K562 (cell line): ENCODE results near the gene ZBTB2. TPM values are rescaled to one million over a fixed set of nuclear protein-coding genes. Genes with fewer than 3 reads are reported as not detected.

ENCODE experiments used
- ATAC-seq: fragments of 200-7000 bp; cut with Tn5 transposase; 3 replicates; pipeline ENCODE4 v1.9.1; 2020; ENCODE audit warnings: moderate library complexity
- BruUV-seq: library from RNA; stranded (reverse); fragments of 400-500 nt; replicated peaks from 2 replicates; lab custom pipeline; 2021; lab: Mats Ljungman, UMichigan
- CTCF ChIA-PET: fragments of 300-600 bp; formaldehyde crosslinking; extraction: SDS; loops from one replicate; lab custom pipeline; 2021; ENCODE audit warnings: low intra/inter-chr PET ratio; lab: Yijun Ruan, JAX
- POLR2A ChIA-PET: fragments of 300-600, 350-650 bp; sonication (Branson Sonifier 250); formaldehyde crosslinking; extraction: SDS; loops from one replicate; lab custom pipeline; 2021; ENCODE audit warnings: antibody characterized with exemption, inconsistent platforms; lab: Yijun Ruan, JAX
- DNase-seq, 4 experiments: peaks; one replicate each; pipeline versions ENCODE4 v3.0.0 to v3.0.0-alpha.2; 2011 to 2018; ENCODE audit warnings: low spot score in 3 of 4, mixed read lengths in 3 of 4; ENCODE audit errors: extremely low read depth in 1 of 4
- FAIRE-seq: peaks from 2 replicates; lab custom pipeline; 2011; peaks lifted over from hg19 to GRCh38; lab: Jason Lieb, UNC
- H2AFZ ChIP-seq: 2 replicates; pipeline ENCODE4 v1.6.0; 2011; ENCODE audit warnings: low read depth, low read length, control low read depth, inconsistent platforms
- H3K27ac ChIP-seq: fragments of 200-600 bp; 3 replicates; pipeline ENCODE4 v1.8.0; 2011; ENCODE audit warnings: low read depth, mild to moderate bottlenecking, control low read depth, inconsistent platforms, low read length, moderate library complexity, mixed read lengths; ENCODE audit errors: extremely low read depth
- H3K27me3 ChIP-seq, 2 experiments: fragments of 300-600 bp in 1 of 2; 2 replicates in 1 of 2; 3 replicates in 1 of 2; pipeline versions ENCODE4 v1.6.0 to v1.8.0; 2011; ENCODE audit warnings: inconsistent platforms in 2 of 2, low read length in 2 of 2, mild to moderate bottlenecking in 1 of 2, mixed read lengths in 1 of 2, moderate library complexity in 1 of 2; ENCODE audit not compliant: control insufficient read depth in 2 of 2, insufficient read depth in 2 of 2
- H3K36me3 ChIP-seq: fragments of 300-600 bp; 3 replicates; pipeline ENCODE4 v1.8.0; 2011; ENCODE audit warnings: mild to moderate bottlenecking, low read length, inconsistent platforms; ENCODE audit not compliant: control insufficient read depth, insufficient read depth
- H3K4me1 ChIP-seq, 2 experiments: fragments of 200-600 bp in 1 of 2; replicated peaks in 1 of 2; 2 replicates in 1 of 2; 3 replicates in 1 of 2; pipeline versions ENCODE4 v1.5.1 to v1.8.0; 2011; ENCODE audit warnings: inconsistent platforms in 2 of 2, low read length in 2 of 2, mild to moderate bottlenecking in 1 of 2, mixed read lengths in 1 of 2, moderate library complexity in 1 of 2; ENCODE audit not compliant: control insufficient read depth in 2 of 2, insufficient read depth in 2 of 2
- H3K4me2 ChIP-seq: 2 replicates; pipeline ENCODE4 v1.6.1; 2011; ENCODE audit warnings: low read length, control low read depth, inconsistent platforms, mixed read lengths; ENCODE audit not compliant: insufficient read depth
- H3K4me3 ChIP-seq: fragments of 200-600 bp; sonication (generic), shearing (Covaris generic); 2 replicates; pipeline ENCODE4 v1.5.1; 2016; ENCODE audit warnings: control low read depth, inconsistent platforms
- H3K79me2 ChIP-seq: fragments of 200-600 bp; 3 replicates; pipeline ENCODE4 v1.8.0; 2011; ENCODE audit warnings: low read length, inconsistent platforms; ENCODE audit not compliant: control insufficient read depth, insufficient read depth
- H3K9ac ChIP-seq, 2 experiments: 2 replicates each; pipeline versions ENCODE4 v1.6.0 to v1.6.1; 2011; ENCODE audit warnings: low read depth in 2 of 2, low read length in 2 of 2, control low read depth in 1 of 2, inconsistent platforms in 1 of 2, mild to moderate bottlenecking in 1 of 2, mixed read lengths in 1 of 2; ENCODE audit not compliant: insufficient read depth in 1 of 2
- H3K9me1 ChIP-seq: one replicate; pipeline ENCODE4 v1.6.0; 2011; ENCODE audit warnings: inconsistent platforms, mild to moderate bottlenecking, low read length, moderate library complexity; ENCODE audit not compliant: control insufficient read depth, insufficient read depth
- H3K9me3 ChIP-seq: replicated peaks from 2 replicates; pipeline ENCODE4 v1.5.1; 2011; ENCODE audit warnings: low read depth, low read length, inconsistent platforms; ENCODE audit not compliant: control insufficient read depth, insufficient read depth
- H4K20me1 ChIP-seq: replicated peaks from 2 replicates; pipeline ENCODE4 v1.6.1; 2011; ENCODE audit warnings: low read length, inconsistent platforms, mixed read lengths; ENCODE audit not compliant: control insufficient read depth, insufficient read depth
- DIDO1 ChIP-seq: fragments of 450-650 bp; IDR thresholded peaks from 2 replicates; pipeline ENCODE4 v1.6.1; 2016; ENCODE audit warnings: low read depth, missing biosample characterization, missing genetic modification characterization
- WGBS: fragments of 100-300 bp; shearing (Covaris generic); methylation state at CpG from one replicate; pipeline ENCODE4 v1.1.6; 2016; ENCODE audit warnings: low coverage, mixed read lengths; ENCODE audit not compliant: insufficient coverage; ENCODE audit errors: missing lambda C conversion rate; 5-methylcytosine and 5-hydroxymethylcytosine counted together
- in situ Hi-C: fragments of 300-500 bp; cut with MboI; formaldehyde crosslinking; loops from 4 replicates; pipeline ENCODE4 v1.15.0; 2018; ENCODE audit warnings: inconsistent platforms, mixed read lengths
- intact Hi-C: fragments of 100-400 bp; cut with micrococcal nuclease; formaldehyde crosslinking; loops from 2 replicates; pipeline ENCODE4 v1.14.2; 2022
- polyA plus RNA-seq, 8 experiments: library from polyadenylated mRNA; depleted of rRNA in 4 of 8; stranded (reverse) in 5 of 8; unstranded in 3 of 8; fragments of >200 nt; fragmentation: Nextera tagmentation in 2 of 8; fragmentation: Illumina TruSeq in 1 of 8; extraction: Ambion mirVana in 2 of 8; extraction: Trizol in 1 of 8; gene quantifications; 2 replicates each; pipeline versions ENCODE4 v1.2.1 to v1.2.3, GENCODE V29; 2011 to 2014; ENCODE audit warnings: inconsistent platforms in 1 of 8, missing spikeins in 1 of 8
- total RNA-seq, 7 experiments: library from RNA; depleted of rRNA in 6 of 7; stranded (reverse); fragments of >200 nt in 6 of 7; fragmentation: Illumina TruSeq in 2 of 7; extraction: Trizol in 2 of 7; gene quantifications; 2 replicates each; pipeline versions ENCODE4 v1.2.1 to v1.2.3, GENCODE V29; 2011 to 2021; ENCODE audit warnings: low replicate concordance in 1 of 7
- TF ChIP-seq, protein P1 (sequence below), 3 experiments: IDR thresholded peaks in 2 of 3; conservative IDR thresholded peaks in 1 of 3; 2 replicates each; pipeline ENCODE4 v1.5.1; 2011 to 2012; ENCODE audit warnings: low read length in 3 of 3, mild to moderate bottlenecking in 3 of 3, control low read depth in 2 of 3, improper control_type of control experiment in 1 of 3, inconsistent platforms in 1 of 3, low read depth in 1 of 3, mixed read lengths in 1 of 3, moderate library complexity in 1 of 3; ENCODE audit not compliant: insufficient read depth in 2 of 3

The ZBTB2 gene
- total and polyA plus RNA-seq, 9 of the 15 experiments (the other 6 are each of a cell fraction or from before 2014, with no cell fraction given), result 5.1 to 26.2 (median 16.4) TPM

DNA sequence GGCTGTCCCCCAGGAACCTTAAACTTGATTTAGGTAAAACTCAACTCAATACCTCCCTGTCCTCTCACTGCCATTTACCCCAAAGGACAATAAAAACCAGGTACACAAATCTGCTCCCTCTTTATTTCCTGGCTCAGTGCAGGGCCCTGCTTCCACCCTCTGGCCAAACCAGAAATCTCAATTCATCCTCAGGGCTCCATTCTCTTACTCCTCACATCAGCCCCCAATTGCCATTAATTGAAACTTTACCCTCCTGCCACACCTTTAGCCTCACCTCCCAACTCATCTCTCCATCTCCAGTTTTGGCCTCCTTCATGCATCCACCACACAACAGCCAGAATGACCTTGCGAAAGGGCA is 10.5 kb downstream of the ZBTB2 start:
- Histone ChIP-seq H3K36me3 (peaks cover 7% of the 10 kb centered on the region; the same call in 1 of the 3 replicates), H3K9ac (peak overlapping the region in 1 of 2 experiments; percentile 81; a peak in 1 of 4 replicates), H3K79me2 (peaks cover 57% of the 10 kb centered on the region), H2AFZ (no peak overlapping the region; the same call in 1 of the 2 replicates), H3K4me1 (peaks cover 3 to 15% of the 10 kb centered on the region in 2 experiments; a peak in 4 of 5 replicates), H3K27me3 (no peaks in the 10 kb centered on the region), H3K27ac (no peak overlapping the region), H3K9me1 (no peaks in the 10 kb centered on the region), H3K9me3 (no peaks in the 10 kb centered on the region), H4K20me1 (no peaks in the 10 kb centered on the region)
- intact Hi-C loops, result no loop called here
- FAIRE-seq, result no peak
- peak; percentile 24 for ATAC-seq
- CTCF ChIA-PET, result no interaction called here
- no peak for DNase-seq
- POLR2A ChIA-PET, result interaction anchor here (0.7 kb wide), 1 partner anchor 340 kb away, joined by 3 read pairs; no protein-coding TSS in a partner anchor
- BruUV-seq, result no TSS peak
- TF ChIP-seq DIDO1 (tag), result no peak
- TF ChIP-seq, protein P1, sequence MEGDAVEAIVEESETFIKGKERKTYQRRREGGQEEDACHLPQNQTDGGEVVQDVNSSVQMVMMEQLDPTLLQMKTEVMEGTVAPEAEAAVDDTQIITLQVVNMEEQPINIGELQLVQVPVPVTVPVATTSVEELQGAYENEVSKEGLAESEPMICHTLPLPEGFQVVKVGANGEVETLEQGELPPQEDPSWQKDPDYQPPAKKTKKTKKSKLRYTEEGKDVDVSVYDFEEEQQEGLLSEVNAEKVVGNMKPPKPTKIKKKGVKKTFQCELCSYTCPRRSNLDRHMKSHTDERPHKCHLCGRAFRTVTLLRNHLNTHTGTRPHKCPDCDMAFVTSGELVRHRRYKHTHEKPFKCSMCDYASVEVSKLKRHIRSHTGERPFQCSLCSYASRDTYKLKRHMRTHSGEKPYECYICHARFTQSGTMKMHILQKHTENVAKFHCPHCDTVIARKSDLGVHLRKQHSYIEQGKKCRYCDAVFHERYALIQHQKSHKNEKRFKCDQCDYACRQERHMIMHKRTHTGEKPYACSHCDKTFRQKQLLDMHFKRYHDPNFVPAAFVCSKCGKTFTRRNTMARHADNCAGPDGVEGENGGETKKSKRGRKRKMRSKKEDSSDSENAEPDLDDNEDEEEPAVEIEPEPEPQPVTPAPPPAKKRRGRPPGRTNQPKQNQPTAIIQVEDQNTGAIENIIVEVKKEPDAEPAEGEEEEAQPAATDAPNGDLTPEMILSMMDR (IDR thresholded peaks at IDR 0.05 in 2 of 3, conservative IDR thresholded peaks at IDR 0.05 in 1 of 3; ENCODE audit: insufficient read depth in 2 of 3, low read depth in 1 of 3, low read length in 3 of 3), result 0 out of 6 replicates have a peak, but pooled peaks of 1 of the 3 experiments have one; percentile 1
- TF ChIP-seq, all 486 proteins: peak for 1
- in situ Hi-C loops, result no loop called here
- Histone ChIP-seq H3K4me2 (no peak overlapping the region), H3K4me3 (no peak overlapping the region)
- 100% methylated on average over 1 of the region's 1 CpG for WGBS
